IPS DF 19.7 (cell line): Measurements from ENCODE around the gene ARMC10.
"Not testable (repeated sequence)": the region's sequence is repeated elsewhere in the genome, so short reads cannot be mapped to it uniquely, and the experiment has no call there.

Experiments used
- DNase-seq: peaks from one replicate; pipeline ENCODE4 v3.0.0-alpha.2; 2013; ENCODE audit warnings: low read depth, low spot score

Gene ARMC10

DNA sequence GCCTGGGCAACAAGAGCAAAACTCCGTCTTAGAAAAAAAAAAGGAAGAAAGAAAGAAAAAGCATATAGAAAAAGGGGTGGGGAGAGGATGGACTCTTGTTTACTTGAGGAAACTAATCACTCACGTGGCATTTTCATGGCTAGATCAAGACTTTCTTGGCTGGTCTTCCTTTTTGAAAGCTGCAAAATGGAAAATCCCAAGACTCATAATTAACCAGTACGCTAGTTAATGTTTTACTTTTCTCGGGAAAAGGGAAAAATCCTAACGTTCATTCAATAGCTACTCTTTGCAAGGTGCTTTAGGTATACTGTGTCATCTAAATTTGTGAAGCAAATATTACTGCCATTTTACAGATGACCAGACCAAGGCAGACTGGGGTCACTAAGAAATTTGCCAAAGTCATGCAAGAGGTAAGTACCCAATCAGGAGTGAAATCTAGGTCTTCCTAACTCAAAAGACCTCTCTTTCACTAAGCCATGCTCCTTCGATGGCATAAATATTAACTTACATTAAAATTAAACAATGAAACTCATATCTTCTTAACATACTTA lies 49.6 kb downstream of the ARMC10 start:
- no peak for DNase-seq

DNA sequence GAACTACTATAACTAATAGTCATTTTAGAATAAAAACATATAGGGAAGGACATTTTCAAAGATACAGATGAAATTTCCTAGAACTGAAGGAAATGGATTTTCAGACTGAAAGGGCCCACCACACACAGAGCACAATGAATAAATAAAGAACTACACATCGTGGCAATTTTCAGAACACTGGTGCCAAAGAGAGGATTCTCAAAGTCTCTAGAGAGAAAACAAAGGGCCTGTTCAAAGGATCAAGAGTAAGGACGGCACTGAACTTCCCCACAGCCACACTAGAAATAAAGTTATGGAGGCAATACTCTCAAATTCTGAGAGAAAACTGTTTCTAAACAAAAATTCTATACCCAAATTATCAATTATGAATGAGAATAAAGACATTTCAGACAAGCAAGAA lies 52.1 kb downstream of the ARMC10 start:
- DNase-seq = no peak

DNA sequence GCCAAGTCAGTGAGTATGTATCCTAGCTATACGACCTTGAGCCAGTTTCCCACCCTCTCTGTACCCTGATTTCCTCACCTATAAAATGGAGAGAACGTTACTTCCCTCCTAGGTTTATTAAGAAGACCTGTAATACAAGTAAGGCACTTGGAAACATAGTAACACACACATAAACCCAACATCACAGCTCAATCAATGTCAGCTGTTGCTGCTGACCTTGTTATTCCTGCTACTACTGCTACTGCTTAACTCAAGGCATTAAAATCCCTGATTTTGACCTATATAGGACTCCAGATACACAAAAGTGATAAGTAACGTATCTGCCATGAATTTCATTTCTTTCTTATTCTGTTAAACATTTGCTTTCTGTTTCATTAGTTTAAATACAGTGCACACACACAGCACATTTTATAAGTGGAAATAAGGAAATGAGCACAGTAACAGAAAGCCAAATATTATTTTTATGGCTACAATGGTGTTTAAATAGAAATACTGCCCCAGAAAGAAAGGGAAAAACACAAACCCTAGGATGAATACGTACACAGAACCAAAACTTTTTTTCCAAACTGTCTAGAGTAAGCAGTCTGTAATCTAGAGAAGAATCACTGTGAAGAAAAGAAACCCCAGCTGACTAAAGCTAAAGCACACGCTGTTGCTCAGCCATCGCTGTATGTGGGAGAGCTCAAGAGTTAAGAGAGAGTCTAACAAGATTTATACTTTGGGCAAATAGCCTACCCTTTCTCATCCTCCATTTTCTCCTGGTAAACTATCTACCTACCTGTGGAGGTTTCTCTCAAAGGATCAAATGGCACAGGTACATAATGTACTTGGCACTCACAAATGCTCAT lies 55.0 kb downstream of the ARMC10 start:
- DNase-seq = no peak

DNA sequence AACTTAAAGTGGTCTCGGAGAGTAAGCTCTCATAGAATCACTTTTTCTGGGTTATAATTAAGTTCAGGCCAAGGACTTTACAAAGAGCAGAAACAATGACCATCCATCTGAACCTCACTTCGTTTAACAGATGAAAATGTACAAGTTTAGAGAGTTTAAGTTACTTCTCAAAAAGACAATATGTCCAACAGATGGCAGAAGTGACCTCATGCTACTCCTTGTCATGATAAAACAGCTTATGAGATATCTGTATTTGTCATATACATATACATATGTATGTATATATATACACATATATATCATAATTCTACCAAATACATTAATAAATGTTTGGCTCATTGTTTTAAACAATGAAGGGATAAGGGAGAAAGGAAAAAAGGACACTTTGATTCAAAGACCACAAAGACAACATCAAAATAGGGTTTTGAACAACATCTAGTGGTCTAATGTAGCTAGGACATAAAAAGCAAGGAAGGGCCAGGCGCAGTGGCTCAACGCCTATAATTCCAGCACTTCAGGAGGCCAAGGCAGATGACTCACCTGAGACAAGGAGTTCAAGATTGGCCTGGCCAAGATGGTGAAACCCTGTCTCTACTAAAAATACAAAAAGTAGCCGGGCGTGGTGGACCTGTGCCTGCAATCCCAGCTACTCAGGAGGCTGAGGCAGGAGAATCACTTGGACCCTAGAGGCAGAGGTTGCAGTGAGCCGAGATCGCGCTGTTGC lies 56.1 kb downstream of the ARMC10 start:
- no peak for DNase-seq

DNA sequence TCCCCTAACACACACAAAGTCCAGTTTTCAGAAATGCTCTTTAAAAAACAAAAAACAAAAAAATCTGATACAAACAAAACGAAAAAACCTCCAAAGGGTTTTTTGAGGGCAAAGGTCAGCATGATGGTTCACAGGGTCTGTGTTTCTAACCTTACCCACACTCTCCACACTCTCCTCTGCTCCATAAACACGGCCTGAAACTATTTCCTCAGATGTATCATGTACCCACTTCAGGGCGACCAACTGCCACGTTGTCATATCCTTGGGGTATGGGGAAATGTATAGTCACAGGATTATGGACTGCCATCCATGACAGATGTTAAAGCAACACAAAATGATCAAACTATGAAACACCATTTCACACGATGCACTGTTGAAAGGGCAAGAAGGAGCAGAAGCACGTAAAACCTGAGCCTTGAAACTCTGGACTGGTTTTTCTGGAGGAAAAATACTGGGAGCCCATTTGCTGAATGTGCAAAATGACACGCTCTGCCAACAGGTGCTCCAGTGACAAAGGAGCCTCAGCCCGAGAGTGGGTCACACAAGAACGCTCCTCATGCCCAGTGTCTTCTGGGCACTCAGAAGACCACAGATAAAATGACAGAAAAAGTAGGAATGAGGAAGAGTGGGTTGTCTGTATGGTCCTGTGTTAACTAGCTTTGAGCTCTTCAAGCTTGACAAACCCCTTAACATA lies 58.2 kb downstream of the ARMC10 start:
- DNase-seq = no peak

DNA sequence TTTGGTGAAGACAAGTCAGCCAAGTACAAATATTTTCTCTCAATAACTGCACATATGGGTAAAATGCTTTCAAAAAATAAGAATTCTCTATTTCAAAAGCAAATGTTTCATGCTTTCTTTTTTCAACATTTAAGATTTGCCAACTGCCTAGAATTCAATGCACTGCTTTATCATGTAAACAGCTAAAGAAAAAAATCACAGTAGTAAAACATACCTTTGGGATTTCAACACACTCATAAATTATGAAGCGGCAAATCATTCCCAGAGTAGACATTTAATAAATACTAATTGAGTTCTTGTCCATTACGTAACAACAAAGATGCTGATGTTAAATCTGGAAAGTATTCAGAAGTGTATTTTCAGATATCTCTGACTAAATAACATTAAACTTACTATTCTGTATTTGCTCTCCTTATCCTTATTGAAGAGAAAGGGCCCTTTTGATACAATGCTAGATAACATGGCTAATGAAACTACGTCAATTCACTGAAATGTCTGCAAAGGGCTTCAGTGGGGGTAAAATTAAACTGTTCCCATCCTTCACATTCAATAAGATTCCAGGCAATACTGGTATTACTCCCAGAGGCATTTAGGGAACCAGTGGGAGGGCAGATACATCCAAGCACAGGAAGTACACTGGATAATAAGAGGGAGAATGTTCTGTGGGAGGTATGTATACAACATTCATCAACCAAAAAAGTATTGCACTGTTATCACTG lies 60.1 kb downstream of the ARMC10 start:
- no peak for DNase-seq

DNA sequence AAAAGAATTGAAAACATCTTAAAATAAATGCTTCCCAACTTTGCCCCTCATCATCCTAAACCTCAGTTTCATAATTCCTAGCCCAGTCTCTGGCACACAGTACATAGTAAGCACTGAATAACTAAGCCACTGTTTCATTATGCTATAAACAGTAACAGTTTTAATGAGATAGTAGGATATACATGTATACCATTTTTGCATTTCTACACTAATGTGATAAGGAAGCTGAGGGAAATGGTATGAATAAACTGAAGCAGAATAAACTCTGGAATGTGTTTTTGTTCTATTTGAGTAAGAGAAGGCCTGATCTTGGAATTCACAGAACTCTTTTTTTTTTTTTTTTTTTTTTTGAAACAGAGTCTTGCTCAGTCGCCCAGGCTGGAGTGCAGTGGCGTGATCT lies 65.1 kb downstream of the ARMC10 start:
- DNase-seq = no peak

DNA sequence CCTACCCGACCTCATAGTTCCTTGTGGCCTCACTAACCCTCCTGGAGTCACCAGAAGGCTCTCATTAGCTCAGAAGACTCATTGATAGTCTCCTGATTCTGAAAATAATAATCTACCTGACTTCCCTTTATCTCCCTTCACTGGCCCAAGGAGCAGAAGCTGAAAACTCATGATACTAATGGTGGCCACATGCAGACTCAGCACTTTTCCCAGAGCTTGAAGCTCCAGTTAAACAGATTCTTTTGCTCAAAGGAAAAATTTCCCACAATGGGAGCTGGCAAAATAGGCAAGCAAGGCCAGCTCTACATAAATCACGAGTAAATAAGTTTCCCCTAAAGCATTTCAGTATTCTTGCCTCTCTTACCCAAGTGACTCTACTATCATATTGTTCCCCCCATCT lies 65.7 kb downstream of the ARMC10 start:
- no peak for DNase-seq

DNA sequence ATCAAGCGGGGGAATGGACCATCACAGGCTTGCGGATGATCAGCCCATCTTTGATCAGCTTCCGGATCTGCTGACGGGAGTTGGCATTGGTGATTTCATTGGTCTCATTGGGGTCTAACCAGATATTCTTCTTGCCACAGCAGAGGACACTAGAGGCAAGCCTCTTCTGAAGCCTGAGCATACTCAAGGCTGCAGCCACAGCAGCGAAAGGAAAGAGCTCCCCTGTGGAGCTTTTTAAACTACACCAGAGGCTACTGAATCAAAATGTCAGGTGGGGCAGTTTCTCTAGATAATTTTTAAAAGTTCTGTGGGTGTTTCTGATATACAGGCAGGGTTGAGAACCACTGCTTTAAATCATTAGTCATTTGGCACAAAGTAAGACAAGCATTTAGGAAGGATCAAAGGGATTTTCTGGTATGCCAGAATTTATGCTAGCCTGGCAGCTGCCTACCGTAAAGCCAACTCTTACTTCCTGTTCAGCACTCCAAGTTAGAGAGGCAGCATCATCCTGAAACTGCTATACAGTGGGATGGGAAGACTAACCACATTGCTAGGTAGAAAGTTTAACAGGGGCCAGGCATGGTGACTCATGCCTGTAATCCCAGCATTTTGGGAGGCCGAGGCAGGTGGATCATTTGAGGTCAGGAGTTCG lies 66.9 kb downstream of the ARMC10 start:
- DNase-seq = no peak

DNA sequence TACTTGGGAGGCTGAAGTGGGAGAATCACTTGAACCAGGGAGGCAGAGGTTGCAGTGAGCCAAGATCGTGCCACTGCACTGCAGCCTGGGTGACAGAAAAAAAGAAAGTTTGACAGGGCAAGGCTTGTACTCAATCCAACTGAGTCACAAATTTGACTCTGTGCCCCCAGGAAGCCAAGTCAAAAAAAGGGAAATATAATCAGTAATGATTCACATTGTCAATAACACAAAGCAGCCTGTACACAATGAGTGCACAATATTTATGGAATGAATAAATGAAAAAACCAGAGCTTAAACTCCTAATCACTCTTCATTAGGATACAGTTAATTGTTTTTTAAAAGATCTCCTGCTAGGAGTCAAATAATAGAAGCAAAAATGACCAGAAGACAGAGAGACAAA lies 67.6 kb downstream of the ARMC10 start:
- no peak for DNase-seq

DNA sequence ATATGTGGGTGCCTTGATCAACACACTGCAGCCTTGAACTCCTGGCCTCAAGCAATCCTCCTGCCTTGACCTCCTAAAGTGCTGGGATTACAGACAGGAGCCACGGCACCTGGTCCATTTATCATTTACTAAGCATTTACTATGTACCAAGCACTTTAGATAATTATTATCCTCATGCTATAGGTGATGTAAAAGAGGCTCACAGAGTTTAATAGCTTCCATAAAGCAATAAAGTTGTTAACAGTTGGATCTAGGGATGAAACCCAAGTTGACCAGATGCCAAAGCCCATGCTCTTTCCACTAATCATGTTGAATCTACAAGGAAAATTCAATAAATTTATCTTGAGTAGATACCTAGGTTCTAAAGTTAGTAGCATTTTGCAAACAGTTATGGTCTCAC lies 68.9 kb downstream of the ARMC10 start:
- no peak for DNase-seq

DNA sequence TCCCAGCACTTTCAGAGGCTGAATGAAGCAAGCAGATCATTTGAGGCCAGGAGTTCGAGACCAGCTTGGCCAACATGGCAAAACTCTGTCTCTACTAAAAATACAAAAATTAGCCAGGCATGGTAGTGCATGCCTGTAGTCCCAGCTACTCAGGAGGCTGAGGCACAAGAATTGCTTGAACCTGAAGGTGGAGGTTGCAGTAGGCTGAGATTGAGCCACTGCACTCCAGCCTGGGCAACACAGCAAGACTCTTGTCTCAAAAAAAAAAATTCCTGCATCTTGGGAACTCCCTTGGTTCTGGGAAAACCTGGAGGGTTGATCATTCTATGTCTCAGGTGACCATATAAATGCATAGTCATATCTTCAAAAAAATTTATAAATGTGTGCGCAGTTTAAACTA lies 69.8 kb downstream of the ARMC10 start:
- not testable (repeated sequence) for DNase-seq

DNA sequence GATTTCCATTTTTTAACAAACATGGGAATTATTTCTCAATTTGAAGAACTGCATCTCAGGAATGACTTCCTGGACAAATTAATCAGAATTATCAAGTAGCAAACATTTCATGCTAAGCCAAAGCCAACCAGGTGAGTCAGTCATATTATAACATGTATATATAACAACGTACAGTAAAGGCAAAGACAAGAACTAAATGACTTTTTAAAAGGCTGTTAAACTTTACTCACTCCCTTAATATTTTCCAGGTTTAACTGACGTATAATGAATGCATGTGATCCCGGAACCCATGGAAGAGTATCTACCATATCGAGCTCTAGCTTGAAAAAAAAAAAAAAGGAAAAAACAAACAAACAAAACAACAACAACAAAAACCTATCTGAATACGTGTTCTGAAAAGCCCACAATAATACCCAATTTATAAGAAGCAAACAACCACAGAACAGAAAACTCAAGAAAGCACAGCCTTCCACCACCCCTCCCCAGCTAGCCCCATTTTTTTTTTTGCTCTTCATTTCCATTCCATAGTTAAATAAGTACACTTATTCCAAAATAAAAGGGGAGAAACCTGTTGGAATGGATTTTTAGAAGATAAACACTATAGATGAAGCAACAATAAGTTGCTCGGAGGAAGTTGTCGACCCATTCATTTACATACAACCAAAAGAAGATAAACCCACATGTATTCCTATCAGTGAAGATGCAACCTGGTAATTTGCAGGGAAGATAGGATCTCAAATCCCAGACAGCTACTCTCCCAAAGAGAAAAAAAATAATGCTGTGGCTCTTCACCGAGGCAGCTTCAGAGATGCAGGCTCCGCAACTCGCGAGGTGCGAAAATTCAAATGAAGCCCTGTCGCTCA lies 73.4 kb downstream of the ARMC10 start:
- DNase-seq = no peak
